AG10803 (cell line): ENCODE data around the gene RIMBP2.
"Not testable (repeated sequence)": the region's sequence is repeated elsewhere in the genome, so short reads cannot be mapped to it uniquely, and the experiment has no call there.

Source experiments
- DNase-seq: peaks from one replicate; pipeline ENCODE4 v3.0.0; 2010; ENCODE audit warnings: low read depth
- H3K4me3 ChIP-seq: 2 replicates; pipeline ENCODE4 v1.5.1; 2011; ENCODE audit warnings: mild to moderate bottlenecking, low read length, control low read depth
- CTCF ChIP-seq: conservative IDR thresholded peaks from 2 replicates; pipeline ENCODE4 v1.5.1; 2011; ENCODE audit warnings: mild to moderate bottlenecking, low read length, control low read depth, inconsistent platforms

RIMBP2 gene

GRCh38 chr12:130651188-130651959 is 64.7 kb downstream of the RIMBP2 start:
- no peak overlapping the region for H3K4me3 ChIP-seq
- TF ChIP-seq CTCF, result no peak
- DNase-seq, result no peak

GRCh38 chr12:130650131-130650530 is 66.0 kb downstream of the RIMBP2 start:
- TF ChIP-seq CTCF, result no peak
- no peak for DNase-seq
- no peak overlapping the region for H3K4me3 ChIP-seq

GRCh38 chr12:130649101-130650045 is 66.7 kb downstream of the RIMBP2 start:
- DNase-seq, result no peak
- TF ChIP-seq CTCF, result no peak
- H3K4me3 ChIP-seq, result no peak overlapping the region

- no peak for DNase-seq
- H3K4me3 ChIP-seq, result no peak overlapping the region
- no peak for TF ChIP-seq CTCF
Observed at GRCh38 chr12:130647814-130648213, 68.3 kb downstream of the RIMBP2 start.

- DNase-seq, result no peak
- TF ChIP-seq CTCF, result no peak
- no peak overlapping the region for H3K4me3 ChIP-seq
Observed at GRCh38 chr12:130646716-130647370, 69.3 kb downstream of the RIMBP2 start.

- not testable (repeated sequence) for H3K4me3 ChIP-seq, DNase-seq
Observed at GRCh38 chr12:130646191-130646590, 69.9 kb downstream of the RIMBP2 start.

- DNase-seq, result no peak
- no peak for TF ChIP-seq CTCF
Observed at GRCh38 chr12:130645751-130646150, 70.3 kb downstream of the RIMBP2 start.

More at GRCh38 chr12:130645751-130646150, 70.3 kb downstream of the RIMBP2 start:
- no peak overlapping the region for H3K4me3 ChIP-seq
